A673 (cell line): ENCODE results near the gene TFDP2.

ENCODE experiments used
- CTCF ChIP-seq: fragments of 300-800, 200-600 bp; sonication (generic); conservative IDR thresholded peaks from 2 replicates; pipeline ENCODE4 v1.5.1; 2017; ENCODE audit warnings: low read depth, mild to moderate bottlenecking, antibody characterized with exemption, low read length, moderate library complexity, mixed read lengths
- EZH2 ChIP-seq: fragments of 200-600 bp; sonication (generic); IDR thresholded peaks from 2 replicates; pipeline ENCODE4 v1.6.1; 2017; ENCODE audit warnings: borderline replicate concordance, low read depth, mild to moderate bottlenecking, mixed read lengths, antibody characterized with exemption, low read length; ENCODE audit not compliant: poor library complexity, severe bottlenecking

GRCh38 chr3:141998669-141999290, 150.6 kb downstream of the TFDP2 start:
- TF ChIP-seq CTCF = peak; percentile 54
- TF ChIP-seq EZH2 = no peak
